H1 (cell line): ENCODE data around the gene SMTNL1. TPM values are rescaled to one million over a fixed set of nuclear protein-coding genes. Genes with fewer than 3 reads are reported as not detected.

ENCODE experiments used
- CTCF ChIA-PET: fragments of 300-600 bp; sonication (Branson Sonifier 250); formaldehyde crosslinking; loops from one replicate; lab custom pipeline; 2021; ENCODE audit not compliant: partially characterized antibody; lab: Charles Lee
- POLR2A ChIA-PET: fragments of 300-600 bp; sonication (Branson Sonifier 250); formaldehyde crosslinking; loops from one replicate; lab custom pipeline; 2021; ENCODE audit warnings: inconsistent platforms; ENCODE audit not compliant: partially characterized antibody; lab: Charles Lee
- DNase-seq, 2 experiments: peaks; one replicate each; pipeline versions ENCODE4 v3.0.0 to v3.0.0-alpha.2; 2010 to 2022; ENCODE audit warnings: low spot score in 2 of 2, low read depth in 1 of 2, mixed read lengths in 1 of 2
- FAIRE-seq: peaks from 2 replicates; lab custom pipeline; 2011; peaks lifted over from hg19 to GRCh38; lab: Jason Lieb, UNC
- H2AFZ ChIP-seq: 2 replicates; pipeline ENCODE4 v1.8.1; 2012; ENCODE audit warnings: low read length, inconsistent platforms
- H2AK5ac ChIP-seq: 2 replicates; pipeline ENCODE4 v1.6.1; 2013; ENCODE audit warnings: low read depth, low read length
- H2BK120ac ChIP-seq: replicated peaks from 2 replicates; pipeline ENCODE3; 2013; ENCODE audit warnings: low read depth, low read length, inconsistent platforms
- H2BK12ac ChIP-seq: 2 replicates; pipeline ENCODE4 v1.6.1; 2013; ENCODE audit warnings: low read depth, low read length
- H2BK15ac ChIP-seq: 2 replicates; pipeline ENCODE4 v1.6.1; 2013; ENCODE audit warnings: low read length
- H2BK20ac ChIP-seq: 2 replicates; pipeline ENCODE4 v1.6.1; 2013; ENCODE audit warnings: low read length
- H2BK5ac ChIP-seq: 2 replicates; pipeline ENCODE4 v1.6.1; 2013; ENCODE audit warnings: low read depth, low read length
- H3K14ac ChIP-seq: 2 replicates; pipeline ENCODE4 v1.6.1; 2013; ENCODE audit warnings: inconsistent platforms; ENCODE audit not compliant: insufficient read length
- H3K18ac ChIP-seq: 2 replicates; pipeline ENCODE4 v1.6.1; 2013; ENCODE audit warnings: low read length; ENCODE audit errors: extremely low read depth
- H3K23ac ChIP-seq: 2 replicates; pipeline ENCODE4 v1.6.1; 2013; ENCODE audit warnings: inconsistent platforms; ENCODE audit not compliant: insufficient read length
- H3K23me2 ChIP-seq: 2 replicates; pipeline ENCODE4 v1.6.1; 2013; ENCODE audit warnings: low read depth, low read length
- H3K27ac ChIP-seq: 2 replicates; pipeline ENCODE4 v1.6.1; 2011; ENCODE audit warnings: low read depth, low read length, inconsistent platforms
- H3K27me3 ChIP-seq, 4 experiments: replicated peaks in 1 of 4; 1 replicate in 1 of 4; 2 replicates in 3 of 4; pipeline versions ENCODE4 v1.6.1 to v1.8.1; 2011 to 2013; ENCODE audit warnings: low read length in 3 of 4, mild to moderate bottlenecking in 3 of 4, inconsistent platforms in 2 of 4, mixed read lengths in 2 of 4, moderate library complexity in 1 of 4; ENCODE audit not compliant: control insufficient read depth in 3 of 4, insufficient read depth in 3 of 4; ENCODE audit errors: extremely low read depth in 1 of 4
- H3K36me3 ChIP-seq, 4 experiments: 2 replicates each; pipeline versions ENCODE4 v1.6.1 to v1.8.1; 2011 to 2013; ENCODE audit warnings: mild to moderate bottlenecking in 4 of 4, low read length in 3 of 4, moderate library complexity in 2 of 4, control low read depth in 1 of 4, inconsistent platforms in 1 of 4; ENCODE audit not compliant: insufficient read depth in 4 of 4, control insufficient read depth in 2 of 4
- H3K4ac ChIP-seq: replicated peaks from 2 replicates; pipeline ENCODE3; 2013; ENCODE audit warnings: low read length, low read depth, mixed read lengths, inconsistent platforms; ENCODE audit not compliant: insufficient read length
- H3K4me1 ChIP-seq, 4 experiments: replicated peaks in 1 of 4; 1 replicate in 1 of 4; 2 replicates in 3 of 4; pipeline versions ENCODE4 v1.6.1 to v1.8.1; 2011 to 2013; ENCODE audit warnings: low read length in 3 of 4, inconsistent platforms in 2 of 4, mixed read lengths in 1 of 4; ENCODE audit not compliant: insufficient read depth in 4 of 4, control insufficient read depth in 3 of 4
- H3K4me2 ChIP-seq, 2 experiments: 2 replicates each; pipeline versions ENCODE4 v1.6.1 to v1.8.1; 2011 to 2013; ENCODE audit warnings: low read depth in 2 of 2, low read length in 2 of 2, control low read depth in 1 of 2, inconsistent platforms in 1 of 2, mild to moderate bottlenecking in 1 of 2; ENCODE audit not compliant: insufficient read depth in 1 of 2
- H3K4me3 ChIP-seq, 4 experiments: fragments of 200-600, 300-600 bp in 1 of 4; sonication (generic), shearing (Covaris generic), sonication (Bioruptor Twin) in 1 of 4; 2 replicates each; pipeline versions ENCODE4 v1.5.1 to v1.8.1; 2011 to 2016; ENCODE audit warnings: low read length in 4 of 4, low read depth in 3 of 4, control low read depth in 2 of 4, inconsistent platforms in 2 of 4, mild to moderate bottlenecking in 2 of 4, mixed read lengths in 1 of 4, moderate library complexity in 1 of 4; ENCODE audit not compliant: insufficient read depth in 2 of 4; ENCODE audit errors: extremely low read depth in 1 of 4
- H3K56ac ChIP-seq: replicated peaks from 2 replicates; pipeline ENCODE3; 2013; ENCODE audit warnings: low read depth, mild to moderate bottlenecking, mixed read lengths, low read length, inconsistent platforms; ENCODE audit not compliant: insufficient read length
- H3K79me1 ChIP-seq: 2 replicates; pipeline ENCODE4 v1.6.1; 2013; ENCODE audit warnings: low read depth, low read length, control low read depth
- H3K79me2 ChIP-seq, 2 experiments: 2 replicates each; pipeline versions ENCODE4 v1.6.1 to v1.8.1; 2012 to 2013; ENCODE audit warnings: low read length in 2 of 2, mild to moderate bottlenecking in 2 of 2, inconsistent platforms in 1 of 2; ENCODE audit not compliant: insufficient read depth in 2 of 2, control insufficient read depth in 1 of 2
- H3K9ac ChIP-seq, 4 experiments: replicated peaks in 1 of 4; 1 replicate in 1 of 4; 2 replicates in 3 of 4; pipeline versions ENCODE4 v1.6.1 to v1.8.1; 2011 to 2013; ENCODE audit warnings: low read depth in 3 of 4, low read length in 3 of 4, control low read depth in 2 of 4, mild to moderate bottlenecking in 2 of 4, moderate library complexity in 2 of 4, inconsistent platforms in 1 of 4; ENCODE audit errors: extremely low read depth in 1 of 4
- H3K9me3 ChIP-seq, 2 experiments: 2 replicates each; pipeline versions ENCODE4 v1.6.1 to v1.8.1; 2012 to 2013; ENCODE audit warnings: mild to moderate bottlenecking in 2 of 2, moderate library complexity in 2 of 2, control low read depth in 1 of 2, inconsistent platforms in 1 of 2, low read depth in 1 of 2, low read length in 1 of 2, mixed read lengths in 1 of 2; ENCODE audit not compliant: insufficient read depth in 2 of 2
- H4K20me1 ChIP-seq, 2 experiments: replicated peaks in 1 of 2; 2 replicates each; pipeline versions ENCODE3 to v1.8.1; 2011 to 2013; ENCODE audit warnings: inconsistent platforms in 2 of 2, low read length in 2 of 2, mild to moderate bottlenecking in 1 of 2; ENCODE audit not compliant: insufficient read depth in 2 of 2, control insufficient read depth in 1 of 2
- H4K5ac ChIP-seq: 2 replicates; pipeline ENCODE4 v1.6.1; 2013; ENCODE audit warnings: low read length, low read depth, mixed read lengths, inconsistent platforms; ENCODE audit not compliant: insufficient read length
- H4K8ac ChIP-seq: 2 replicates; pipeline ENCODE4 v1.8.0; 2013; ENCODE audit warnings: mild to moderate bottlenecking, moderate library complexity, low read length, inconsistent platforms; ENCODE audit not compliant: insufficient read depth; ENCODE audit errors: extremely low read depth
- H4K91ac ChIP-seq: replicated peaks from 2 replicates; pipeline ENCODE3; 2013; ENCODE audit warnings: low read length, mixed read lengths, inconsistent platforms; ENCODE audit not compliant: insufficient read length
- ASH2L ChIP-seq: fragments of 200-600, 300-600 bp; sonication (generic); IDR thresholded peaks from one replicate; pipeline ENCODE4 v1.7.1; 2017; ENCODE audit warnings: low read length
- ATF3 ChIP-seq: IDR thresholded peaks from 2 replicates; pipeline ENCODE4 v1.6.1; 2011; ENCODE audit warnings: low read depth, mild to moderate bottlenecking, low read length; ENCODE audit not compliant: insufficient read depth
- BCL11A ChIP-seq, 2 experiments: IDR thresholded peaks; one replicate each; pipeline ENCODE4 v1.6.1; 2011; ENCODE audit warnings: low read depth in 2 of 2, low read length in 2 of 2, mild to moderate bottlenecking in 2 of 2
- BRCA1 ChIP-seq: IDR thresholded peaks from 2 replicates; pipeline ENCODE4 v1.6.1; 2012; ENCODE audit warnings: low read depth, low read length, improper control_type of control experiment
- CREB1 ChIP-seq: IDR thresholded peaks from 2 replicates; pipeline ENCODE4 v1.6.1; 2012; ENCODE audit warnings: inconsistent platforms
- FOSL1 ChIP-seq: IDR thresholded peaks from 2 replicates; pipeline ENCODE4 v1.6.1; 2011; ENCODE audit warnings: mild to moderate bottlenecking, low read depth, low read length, moderate library complexity; ENCODE audit not compliant: insufficient read depth
- HDAC2 ChIP-seq, 2 experiments: fragments of 300-600 bp in 1 of 2; sonication (generic) in 1 of 2; IDR thresholded peaks; 2 replicates each; pipeline ENCODE4 v1.6.1; 2011 to 2012; ENCODE audit warnings: low read depth in 2 of 2, low read length in 2 of 2, mild to moderate bottlenecking in 2 of 2, moderate library complexity in 2 of 2, borderline replicate concordance in 1 of 2, inconsistent platforms in 1 of 2
- HDAC6 ChIP-seq: IDR thresholded peaks from one replicate; pipeline ENCODE4 v1.7.1; 2012; ENCODE audit warnings: low read depth, mild to moderate bottlenecking, inconsistent platforms, low read length, moderate library complexity
- JUN ChIP-seq: IDR thresholded peaks from 2 replicates; pipeline ENCODE4 v1.6.1; 2011; ENCODE audit warnings: low read depth, mild to moderate bottlenecking, improper control_type of control experiment, low read length
- MAFK ChIP-seq: IDR thresholded peaks from 2 replicates; pipeline ENCODE4 v1.6.1; 2012; ENCODE audit warnings: low read depth, mild to moderate bottlenecking, improper control_type of control experiment, low read length
- POLR2A ChIP-seq, 2 experiments: IDR thresholded peaks; 1 replicate in 1 of 2; 2 replicates in 1 of 2; pipeline ENCODE4 v1.6.1; 2011; ENCODE audit warnings: low read depth in 2 of 2, low read length in 2 of 2, mild to moderate bottlenecking in 2 of 2; ENCODE audit errors: control extremely low read depth in 1 of 2
- RAD21 ChIP-seq, 2 experiments: IDR thresholded peaks in 1 of 2; conservative IDR thresholded peaks in 1 of 2; 2 replicates each; pipeline ENCODE4 v1.6.1; 2011; ENCODE audit warnings: low read depth in 2 of 2, low read length in 2 of 2, improper control_type of control experiment in 1 of 2, inconsistent platforms in 1 of 2, mild to moderate bottlenecking in 1 of 2, moderate library complexity in 1 of 2
- SRF ChIP-seq: IDR thresholded peaks from 2 replicates; pipeline ENCODE4 v1.6.1; 2011; ENCODE audit warnings: mild to moderate bottlenecking, low read depth, low read length, moderate library complexity
- TAF7 ChIP-seq: optimal IDR thresholded peaks from 2 replicates; pipeline ENCODE3; 2011; ENCODE audit warnings: low read depth, mild to moderate bottlenecking, inconsistent platforms, low read length, moderate library complexity, borderline replicate concordance
- TCF12 ChIP-seq: IDR thresholded peaks from 2 replicates; pipeline ENCODE4 v1.6.1; 2011; ENCODE audit warnings: low read depth, mild to moderate bottlenecking, low read length
- polyA plus RNA-seq, 7 experiments: library from polyadenylated mRNA; depleted of rRNA in 3 of 7; stranded (reverse) in 5 of 7; unstranded in 2 of 7; fragments of >200 nt in 5 of 7; fragments of 200-250 nt in 2 of 7; gene quantifications; 1 replicate in 5 of 7; 2 replicates in 1 of 7; 4 replicates in 1 of 7; pipeline versions ENCODE4 v1.2.1 to v1.2.3, GENCODE V29; 2011 to 2013; ENCODE audit warnings: missing spikeins in 2 of 7, mixed read lengths in 2 of 7
- total RNA-seq: library from RNA; stranded (reverse); fragmentation: NEBNext Ultra II Directional; extraction: Animal tissue kit (Norgen Biotek cat#: 25700); gene quantifications from 2 replicates; pipeline ENCODE4 v1.2.1, GENCODE V29; 2021

Gene SMTNL1
- total and polyA plus RNA-seq, 2 of the 8 experiments (the other 6 are each of a cell fraction or from before 2014, with no cell fraction given) = 0.18 TPM; not detected in 1

- CTCF ChIA-PET = interaction anchor here (0.6 to 2.1 kb wide), 7 partner anchors 13 to 104 kb away, joined by 3 to 10 read pairs (median 3); partner anchors contain the start of gene UBE2L6
- no peak for FAIRE-seq
Observed at GRCh38 chr11:57585301-57585700, 47.9 kb downstream of the SMTNL1 start.

More at GRCh38 chr11:57585301-57585700, 47.9 kb downstream of the SMTNL1 start:
- Histone ChIP-seq H3K4me3 (no peak overlapping the region), H4K20me1 (no peaks in the 10 kb centered on the region), H4K8ac (no peak overlapping the region), H2BK20ac (no peak overlapping the region), H3K36me3 (no peaks in the 10 kb centered on the region), H2AK5ac (no peak overlapping the region), H4K5ac (no peak overlapping the region), H3K14ac (no peak overlapping the region), H3K18ac (no peak overlapping the region), H2BK5ac (no peak overlapping the region), H3K4me1 (no peaks in the 10 kb centered on the region), H3K23me2 (no peaks in the 10 kb centered on the region), H3K23ac (no peak overlapping the region), H3K56ac (no peak overlapping the region), H3K79me1 (no peaks in the 10 kb centered on the region), H3K9me3 (no peaks in the 10 kb centered on the region), H2BK120ac (no peak overlapping the region), H3K4me2 (no peak overlapping the region), H3K79me2 (no peaks in the 10 kb centered on the region), H2AFZ (no peak overlapping the region), H3K9ac (no peak overlapping the region), H3K27me3 (no peaks in the 10 kb centered on the region), H2BK15ac (no peak overlapping the region), H2BK12ac (no peak overlapping the region), H3K27ac (no peak overlapping the region), H4K91ac (peak overlapping the region; percentile 39), H3K4ac (no peak overlapping the region)
- TF ChIP-seq RAD21 (IDR thresholded peaks at IDR 0.05 in 1 of 2, conservative IDR thresholded peaks at IDR 0.05 in 1 of 2; ENCODE audit: low read depth in 2 of 2, low read length in 2 of 2) (no peak), ASH2L (no peak), BCL11A (IDR thresholded peaks at IDR 0.05; ENCODE audit: low read depth in 2 of 2, low read length in 2 of 2) (no peak), BRCA1 (no peak), HDAC2 (IDR thresholded peaks at IDR 0.05; ENCODE audit: borderline replicate concordance in 1 of 2, low read depth in 2 of 2, low read length in 2 of 2) (no peak), MAFK (no peak), TAF7 (no peak), HDAC6 (no peak), POLR2A (IDR thresholded peaks at IDR 0.05; ENCODE audit: control extremely low read depth in 1 of 2, low read depth in 2 of 2, low read length in 2 of 2) (no peak), CREB1 (no peak), FOSL1 (no peak), SRF (no peak), JUN (no peak), TCF12 (no peak), ATF3 (no peak)
- POLR2A ChIA-PET = interaction anchor here (51.1 kb wide), 1 partner anchor 59 kb away, joined by 1546 read pairs; the partner anchor contains the start of genes CLP1 and YPEL4
- no peak for DNase-seq
